H1 (cell line): ENCODE data around the gene ZNF334. TPM values are rescaled to one million over a fixed set of nuclear protein-coding genes. Genes with fewer than 3 reads are reported as not detected.

Experiments used
- CTCF ChIA-PET: fragments of 300-600 bp; sonication (Branson Sonifier 250); formaldehyde crosslinking; loops from one replicate; lab custom pipeline; 2021; ENCODE audit not compliant: partially characterized antibody; lab: Charles Lee
- POLR2A ChIA-PET: fragments of 300-600 bp; sonication (Branson Sonifier 250); formaldehyde crosslinking; loops from one replicate; lab custom pipeline; 2021; ENCODE audit warnings: inconsistent platforms; ENCODE audit not compliant: partially characterized antibody; lab: Charles Lee
- DNase-seq, 2 experiments: peaks; one replicate each; pipeline versions ENCODE4 v3.0.0 to v3.0.0-alpha.2; 2010 to 2022; ENCODE audit warnings: low spot score in 2 of 2, low read depth in 1 of 2, mixed read lengths in 1 of 2
- FAIRE-seq: peaks from 2 replicates; lab custom pipeline; 2011; peaks lifted over from hg19 to GRCh38; lab: Jason Lieb, UNC
- H2AFZ ChIP-seq: 2 replicates; pipeline ENCODE4 v1.8.1; 2012; ENCODE audit warnings: low read length, inconsistent platforms
- H2AK5ac ChIP-seq: 2 replicates; pipeline ENCODE4 v1.6.1; 2013; ENCODE audit warnings: low read depth, low read length
- H2BK120ac ChIP-seq: replicated peaks from 2 replicates; pipeline ENCODE3; 2013; ENCODE audit warnings: low read depth, low read length, inconsistent platforms
- H2BK12ac ChIP-seq: 2 replicates; pipeline ENCODE4 v1.6.1; 2013; ENCODE audit warnings: low read depth, low read length
- H2BK15ac ChIP-seq: 2 replicates; pipeline ENCODE4 v1.6.1; 2013; ENCODE audit warnings: low read length
- H2BK20ac ChIP-seq: 2 replicates; pipeline ENCODE4 v1.6.1; 2013; ENCODE audit warnings: low read length
- H2BK5ac ChIP-seq: 2 replicates; pipeline ENCODE4 v1.6.1; 2013; ENCODE audit warnings: low read depth, low read length
- H3K14ac ChIP-seq: 2 replicates; pipeline ENCODE4 v1.6.1; 2013; ENCODE audit warnings: inconsistent platforms; ENCODE audit not compliant: insufficient read length
- H3K18ac ChIP-seq: 2 replicates; pipeline ENCODE4 v1.6.1; 2013; ENCODE audit warnings: low read length; ENCODE audit errors: extremely low read depth
- H3K23ac ChIP-seq: 2 replicates; pipeline ENCODE4 v1.6.1; 2013; ENCODE audit warnings: inconsistent platforms; ENCODE audit not compliant: insufficient read length
- H3K23me2 ChIP-seq: 2 replicates; pipeline ENCODE4 v1.6.1; 2013; ENCODE audit warnings: low read depth, low read length
- H3K27ac ChIP-seq: 2 replicates; pipeline ENCODE4 v1.6.1; 2011; ENCODE audit warnings: low read depth, low read length, inconsistent platforms
- H3K27me3 ChIP-seq, 4 experiments: replicated peaks in 1 of 4; 1 replicate in 1 of 4; 2 replicates in 3 of 4; pipeline versions ENCODE4 v1.6.1 to v1.8.1; 2011 to 2013; ENCODE audit warnings: low read length in 3 of 4, mild to moderate bottlenecking in 3 of 4, inconsistent platforms in 2 of 4, mixed read lengths in 2 of 4, moderate library complexity in 1 of 4; ENCODE audit not compliant: control insufficient read depth in 3 of 4, insufficient read depth in 3 of 4; ENCODE audit errors: extremely low read depth in 1 of 4
- H3K36me3 ChIP-seq, 4 experiments: 2 replicates each; pipeline versions ENCODE4 v1.6.1 to v1.8.1; 2011 to 2013; ENCODE audit warnings: mild to moderate bottlenecking in 4 of 4, low read length in 3 of 4, moderate library complexity in 2 of 4, control low read depth in 1 of 4, inconsistent platforms in 1 of 4; ENCODE audit not compliant: insufficient read depth in 4 of 4, control insufficient read depth in 2 of 4
- H3K4ac ChIP-seq: replicated peaks from 2 replicates; pipeline ENCODE3; 2013; ENCODE audit warnings: low read length, low read depth, mixed read lengths, inconsistent platforms; ENCODE audit not compliant: insufficient read length
- H3K4me1 ChIP-seq, 4 experiments: replicated peaks in 1 of 4; 1 replicate in 1 of 4; 2 replicates in 3 of 4; pipeline versions ENCODE4 v1.6.1 to v1.8.1; 2011 to 2013; ENCODE audit warnings: low read length in 3 of 4, inconsistent platforms in 2 of 4, mixed read lengths in 1 of 4; ENCODE audit not compliant: insufficient read depth in 4 of 4, control insufficient read depth in 3 of 4
- H3K4me2 ChIP-seq, 2 experiments: 2 replicates each; pipeline versions ENCODE4 v1.6.1 to v1.8.1; 2011 to 2013; ENCODE audit warnings: low read depth in 2 of 2, low read length in 2 of 2, control low read depth in 1 of 2, inconsistent platforms in 1 of 2, mild to moderate bottlenecking in 1 of 2; ENCODE audit not compliant: insufficient read depth in 1 of 2
- H3K4me3 ChIP-seq, 4 experiments: fragments of 200-600, 300-600 bp in 1 of 4; sonication (generic), shearing (Covaris generic), sonication (Bioruptor Twin) in 1 of 4; 2 replicates each; pipeline versions ENCODE4 v1.5.1 to v1.8.1; 2011 to 2016; ENCODE audit warnings: low read length in 4 of 4, low read depth in 3 of 4, control low read depth in 2 of 4, inconsistent platforms in 2 of 4, mild to moderate bottlenecking in 2 of 4, mixed read lengths in 1 of 4, moderate library complexity in 1 of 4; ENCODE audit not compliant: insufficient read depth in 2 of 4; ENCODE audit errors: extremely low read depth in 1 of 4
- H3K56ac ChIP-seq: replicated peaks from 2 replicates; pipeline ENCODE3; 2013; ENCODE audit warnings: low read depth, mild to moderate bottlenecking, mixed read lengths, low read length, inconsistent platforms; ENCODE audit not compliant: insufficient read length
- H3K79me1 ChIP-seq: 2 replicates; pipeline ENCODE4 v1.6.1; 2013; ENCODE audit warnings: low read depth, low read length, control low read depth
- H3K79me2 ChIP-seq, 2 experiments: 2 replicates each; pipeline versions ENCODE4 v1.6.1 to v1.8.1; 2012 to 2013; ENCODE audit warnings: low read length in 2 of 2, mild to moderate bottlenecking in 2 of 2, inconsistent platforms in 1 of 2; ENCODE audit not compliant: insufficient read depth in 2 of 2, control insufficient read depth in 1 of 2
- H3K9ac ChIP-seq, 4 experiments: replicated peaks in 1 of 4; 1 replicate in 1 of 4; 2 replicates in 3 of 4; pipeline versions ENCODE4 v1.6.1 to v1.8.1; 2011 to 2013; ENCODE audit warnings: low read depth in 3 of 4, low read length in 3 of 4, control low read depth in 2 of 4, mild to moderate bottlenecking in 2 of 4, moderate library complexity in 2 of 4, inconsistent platforms in 1 of 4; ENCODE audit errors: extremely low read depth in 1 of 4
- H3K9me3 ChIP-seq, 2 experiments: 2 replicates each; pipeline versions ENCODE4 v1.6.1 to v1.8.1; 2012 to 2013; ENCODE audit warnings: mild to moderate bottlenecking in 2 of 2, moderate library complexity in 2 of 2, control low read depth in 1 of 2, inconsistent platforms in 1 of 2, low read depth in 1 of 2, low read length in 1 of 2, mixed read lengths in 1 of 2; ENCODE audit not compliant: insufficient read depth in 2 of 2
- H4K20me1 ChIP-seq, 2 experiments: replicated peaks in 1 of 2; 2 replicates each; pipeline versions ENCODE3 to v1.8.1; 2011 to 2013; ENCODE audit warnings: inconsistent platforms in 2 of 2, low read length in 2 of 2, mild to moderate bottlenecking in 1 of 2; ENCODE audit not compliant: insufficient read depth in 2 of 2, control insufficient read depth in 1 of 2
- H4K5ac ChIP-seq: 2 replicates; pipeline ENCODE4 v1.6.1; 2013; ENCODE audit warnings: low read length, low read depth, mixed read lengths, inconsistent platforms; ENCODE audit not compliant: insufficient read length
- H4K8ac ChIP-seq: 2 replicates; pipeline ENCODE4 v1.8.0; 2013; ENCODE audit warnings: mild to moderate bottlenecking, moderate library complexity, low read length, inconsistent platforms; ENCODE audit not compliant: insufficient read depth; ENCODE audit errors: extremely low read depth
- H4K91ac ChIP-seq: replicated peaks from 2 replicates; pipeline ENCODE3; 2013; ENCODE audit warnings: low read length, mixed read lengths, inconsistent platforms; ENCODE audit not compliant: insufficient read length
- BACH1 ChIP-seq: IDR thresholded peaks from 2 replicates; pipeline ENCODE4 v1.6.1; 2012; ENCODE audit warnings: low read length, improper control_type of control experiment
- CHD1 ChIP-seq: IDR thresholded peaks from 2 replicates; pipeline ENCODE4 v1.6.1; 2012; ENCODE audit warnings: low read depth, low read length, improper control_type of control experiment
- CREB1 ChIP-seq: IDR thresholded peaks from 2 replicates; pipeline ENCODE4 v1.6.1; 2012; ENCODE audit warnings: inconsistent platforms
- GTF2F1 ChIP-seq: IDR thresholded peaks from 2 replicates; pipeline ENCODE4 v1.6.1; 2012; ENCODE audit warnings: low read depth, low read length, improper control_type of control experiment, borderline replicate concordance
- HDAC6 ChIP-seq: IDR thresholded peaks from one replicate; pipeline ENCODE4 v1.7.1; 2012; ENCODE audit warnings: low read depth, mild to moderate bottlenecking, inconsistent platforms, low read length, moderate library complexity
- KDM1A ChIP-seq: fragments of 200-600, 300-600 bp; sonication (generic); IDR thresholded peaks from 2 replicates; pipeline ENCODE4 v1.7.1; 2016; ENCODE audit warnings: mild to moderate bottlenecking, low read length, borderline replicate concordance
- KDM4A ChIP-seq: IDR thresholded peaks from one replicate; pipeline ENCODE4 v1.7.1; 2012; ENCODE audit warnings: low read depth, mild to moderate bottlenecking, moderate library complexity, low read length, inconsistent platforms; ENCODE audit not compliant: severe bottlenecking
- RBBP5 ChIP-seq: IDR thresholded peaks from 2 replicates; pipeline ENCODE4 v1.7.1; 2012; ENCODE audit warnings: low read depth, mild to moderate bottlenecking, inconsistent platforms, low read length, moderate library complexity, borderline replicate concordance
- SIN3A ChIP-seq, 2 experiments: IDR thresholded peaks in 1 of 2; conservative IDR thresholded peaks in 1 of 2; 2 replicates each; pipeline ENCODE4 v1.6.1; 2011 to 2012; ENCODE audit warnings: low read length in 2 of 2, improper control_type of control experiment in 1 of 2, low read depth in 1 of 2, mild to moderate bottlenecking in 1 of 2
- SP4 ChIP-seq: IDR thresholded peaks from 2 replicates; pipeline ENCODE4 v1.6.1; 2012; ENCODE audit warnings: low read length, inconsistent platforms
- TAF1 ChIP-seq: IDR thresholded peaks from 2 replicates; pipeline ENCODE4 v1.6.1; 2011; ENCODE audit warnings: mild to moderate bottlenecking, low read depth, low read length
- YY1 ChIP-seq: IDR thresholded peaks from 2 replicates; pipeline ENCODE4 v1.6.1; 2011; ENCODE audit warnings: low read depth, mild to moderate bottlenecking, low read length
- WGBS, 2 experiments: shearing (Covaris generic) in 1 of 2; methylation state at CpG; one replicate each; pipeline versions ENCODE4 v1.1.6 to v1.1.7; 2013 to 2015; ENCODE audit warnings: low lambda C conversion rate in 2 of 2, mixed read lengths in 2 of 2, inconsistent platforms in 1 of 2, low coverage in 1 of 2, missing lambda C conversion rate in 1 of 2; ENCODE audit not compliant: insufficient replicate concordance in 2 of 2, insufficient coverage in 1 of 2, insufficient read length in 1 of 2; ENCODE audit errors: extremely low coverage in 1 of 2, missing lambda C conversion rate in 1 of 2; 5-methylcytosine and 5-hydroxymethylcytosine counted together
- polyA plus RNA-seq, 7 experiments: library from polyadenylated mRNA; depleted of rRNA in 3 of 7; stranded (reverse) in 5 of 7; unstranded in 2 of 7; fragments of >200 nt in 5 of 7; fragments of 200-250 nt in 2 of 7; gene quantifications; 1 replicate in 5 of 7; 2 replicates in 1 of 7; 4 replicates in 1 of 7; pipeline versions ENCODE4 v1.2.1 to v1.2.3, GENCODE V29; 2011 to 2013; ENCODE audit warnings: missing spikeins in 2 of 7, mixed read lengths in 2 of 7
- total RNA-seq: library from RNA; stranded (reverse); fragmentation: NEBNext Ultra II Directional; extraction: Animal tissue kit (Norgen Biotek cat#: 25700); gene quantifications from 2 replicates; pipeline ENCODE4 v1.2.1, GENCODE V29; 2021
- TF ChIP-seq, protein P1 (sequence below): IDR thresholded peaks from 2 replicates; pipeline ENCODE4 v1.6.1; 2011; ENCODE audit warnings: low read length, improper control_type of control experiment

The ZNF334 gene
- total and polyA plus RNA-seq, 2 of the 8 experiments (the other 6 are each of a cell fraction or from before 2014, with no cell fraction given): 8.8 to 17.8 TPM

DNA sequence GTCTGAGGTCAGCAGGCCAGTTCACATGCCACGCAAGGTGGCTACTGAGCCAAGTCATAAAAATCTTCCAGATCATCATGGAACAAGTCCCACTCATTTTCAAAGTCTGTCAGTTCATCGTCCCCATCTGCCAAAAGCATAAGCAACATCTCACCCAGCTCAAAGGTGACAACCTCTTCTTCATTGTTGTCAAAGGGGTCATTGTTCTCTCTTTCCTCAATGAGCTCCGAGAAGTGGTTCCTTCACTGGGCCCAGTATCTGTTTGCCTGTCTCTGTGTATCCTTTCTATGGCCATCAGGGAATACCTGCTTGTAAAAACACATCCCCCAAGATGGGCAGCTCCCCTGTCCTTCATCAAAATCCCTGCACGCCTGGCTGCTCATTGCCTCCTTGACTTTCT, 49.5 kb downstream of the ZNF334 start:
- H3K18ac ChIP-seq: no peak overlapping the region
- no peak overlapping the region for H3K14ac ChIP-seq
- DNase-seq (no peak), FAIRE-seq (no peak)
- H3K4ac ChIP-seq: no peak overlapping the region
- H4K5ac ChIP-seq: no peak overlapping the region
- H3K56ac ChIP-seq: no peak overlapping the region
- ChIA-PET CTCF (interaction anchor here (0.6 to 1.9 kb wide), 3 partner anchors 21 to 290 kb away, joined by 3 to 8 read pairs (median 5); no protein-coding TSS in a partner anchor), POLR2A (interaction anchor here (0.9 to 1.8 kb wide), 2 partner anchors 20 to 312 kb away, joined by 3 to 5 read pairs; no protein-coding TSS in a partner anchor)
- no peaks in the 10 kb centered on the region for H3K79me1 ChIP-seq
- H3K4me1 ChIP-seq: peaks cover 0 to 4% (median 1%) of the 10 kb centered on the region in 4 experiments; a peak in 3 of 7 replicates
- H3K4me2 ChIP-seq: no peak overlapping the region
- no peaks in the 10 kb centered on the region for H3K36me3 ChIP-seq
- no peaks in the 10 kb centered on the region for H3K79me2 ChIP-seq
- peaks cover 4% of the 10 kb centered on the region for H3K23me2 ChIP-seq
- H4K8ac ChIP-seq: no peak overlapping the region
- H3K9ac ChIP-seq: no peak overlapping the region
- no peak overlapping the region for H3K23ac ChIP-seq
- no peak for TF ChIP-seq HDAC6
- TF ChIP-seq BACH1: no peak
- TF ChIP-seq YY1: no peak
- no peak for TF ChIP-seq KDM1A
- TF ChIP-seq GTF2F1: no peak
- no peak for TF ChIP-seq RBBP5
- TF ChIP-seq SIN3A (conservative IDR thresholded peaks at IDR 0.05 in 1 of 2, IDR thresholded peaks at IDR 0.05 in 1 of 2; ENCODE audit: low read depth in 1 of 2, low read length in 2 of 2): no peak
- TF ChIP-seq TAF1: no peak
- TF ChIP-seq SP4: no peak
- TF ChIP-seq CREB1: no peak
- TF ChIP-seq, protein P1, sequence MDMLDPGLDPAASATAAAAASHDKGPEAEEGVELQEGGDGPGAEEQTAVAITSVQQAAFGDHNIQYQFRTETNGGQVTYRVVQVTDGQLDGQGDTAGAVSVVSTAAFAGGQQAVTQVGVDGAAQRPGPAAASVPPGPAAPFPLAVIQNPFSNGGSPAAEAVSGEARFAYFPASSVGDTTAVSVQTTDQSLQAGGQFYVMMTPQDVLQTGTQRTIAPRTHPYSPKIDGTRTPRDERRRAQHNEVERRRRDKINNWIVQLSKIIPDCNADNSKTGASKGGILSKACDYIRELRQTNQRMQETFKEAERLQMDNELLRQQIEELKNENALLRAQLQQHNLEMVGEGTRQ: no peak
- TF ChIP-seq CHD1: no peak
- no peak for TF ChIP-seq KDM4A
- no peak overlapping the region for H2BK120ac ChIP-seq
- no peaks in the 10 kb centered on the region for H3K9me3 ChIP-seq
- 86% methylated on average over 4 of the region's 4 CpGs; no CpG with 5 or more reads in 1 of the 2 experiments for WGBS, 2 experiments
- no peak overlapping the region for H3K27ac ChIP-seq
- no peak overlapping the region for H2BK12ac ChIP-seq
- H2BK15ac ChIP-seq: no peak overlapping the region
- H4K91ac ChIP-seq: no peak overlapping the region
- H3K4me3 ChIP-seq: no peak overlapping the region
- no peak overlapping the region for H2AK5ac ChIP-seq
- H3K27me3 ChIP-seq: no peaks in the 10 kb centered on the region
- H2AFZ ChIP-seq: no peak overlapping the region
- H2BK20ac ChIP-seq: no peak overlapping the region
- no peaks in the 10 kb centered on the region for H4K20me1 ChIP-seq
- no peak overlapping the region for H2BK5ac ChIP-seq
